GM18861 (cell line): ENCODE results near the gene WASHC2C.
"Not testable (repeated sequence)": the region's sequence is repeated elsewhere in the genome, so short reads cannot be mapped to it uniquely, and the experiment has no call there.

Experiments used
- ATAC-seq: cut with Tn5 transposase; IDR thresholded peaks from one replicate; pipeline ENCODE4 v1.9.1; 2021; ENCODE audit not compliant: unreplicated experiment

Gene WASHC2C

DNA sequence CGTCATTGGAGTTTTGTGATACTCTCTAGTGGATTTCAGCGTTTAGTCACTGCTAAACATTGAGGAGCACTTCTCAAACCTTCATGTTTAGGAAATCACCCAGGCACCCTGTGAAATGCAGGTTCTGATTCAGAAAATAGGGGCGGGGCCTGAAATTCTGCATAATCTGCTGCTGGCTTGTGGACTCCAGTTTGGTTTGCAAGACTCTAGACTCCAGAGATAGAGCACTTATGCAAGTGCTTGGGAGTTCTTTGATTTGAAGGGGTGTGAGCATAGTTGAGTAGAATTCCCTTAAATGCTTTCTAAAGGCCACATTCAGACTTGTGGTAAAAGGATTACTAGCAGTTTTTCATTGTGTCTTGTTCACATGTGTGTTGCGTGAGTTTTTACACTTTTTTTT, 41.3 kb downstream of the WASHC2C start:
- not testable (repeated sequence) for ATAC-seq

DNA sequence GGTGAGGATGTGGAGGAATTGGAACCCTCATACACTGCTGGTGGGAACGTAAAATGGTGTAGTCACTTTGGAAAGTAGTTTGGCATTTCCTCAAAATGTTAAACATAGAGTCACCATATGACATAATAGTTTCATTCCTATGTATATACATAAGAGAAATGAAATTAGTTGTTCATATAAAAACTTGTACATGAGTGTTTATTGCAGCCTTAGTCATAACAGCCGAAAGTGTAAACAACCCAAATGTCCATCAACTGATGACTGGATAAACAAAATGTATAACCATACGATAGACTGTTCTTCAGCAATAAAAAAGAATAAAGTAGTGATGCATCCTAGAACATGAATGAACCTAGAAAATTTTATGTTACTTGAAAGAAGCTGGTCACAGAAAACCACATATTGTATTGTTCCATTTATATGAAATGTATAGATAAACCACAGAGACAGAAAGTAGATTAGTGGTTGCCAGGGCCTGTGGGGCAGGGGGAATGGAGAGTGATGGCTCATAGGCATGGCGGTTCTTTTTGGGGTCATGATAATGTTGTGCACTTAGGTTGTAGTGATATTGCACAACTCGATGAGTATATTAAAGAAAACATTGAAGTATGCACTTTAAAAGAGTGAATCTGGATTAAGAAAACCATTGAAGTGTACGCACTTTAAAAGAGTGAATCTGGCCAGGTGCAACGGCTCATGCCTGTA, 44.8 kb downstream of the WASHC2C start:
- not testable (repeated sequence) for ATAC-seq

DNA sequence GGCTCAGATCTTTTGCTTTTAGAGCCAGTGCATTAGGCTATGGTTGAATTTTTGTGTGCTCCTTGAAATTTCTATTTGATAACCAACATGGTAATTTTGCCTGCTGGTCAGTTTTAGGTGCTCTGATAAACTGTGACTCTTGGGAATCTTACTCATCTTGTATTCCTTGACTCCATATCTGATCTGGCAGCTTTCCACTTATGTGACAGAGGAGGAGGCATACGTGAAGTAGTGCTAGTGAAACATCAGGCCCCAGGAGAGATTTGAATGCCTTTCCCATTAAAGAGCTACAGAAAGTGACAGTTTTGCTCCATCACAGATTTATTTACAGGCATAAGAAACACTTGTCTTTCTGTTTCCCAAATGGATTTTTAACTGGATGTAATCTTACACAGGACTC, 59.2 kb downstream of the WASHC2C start:
- not testable (repeated sequence) for ATAC-seq

DNA sequence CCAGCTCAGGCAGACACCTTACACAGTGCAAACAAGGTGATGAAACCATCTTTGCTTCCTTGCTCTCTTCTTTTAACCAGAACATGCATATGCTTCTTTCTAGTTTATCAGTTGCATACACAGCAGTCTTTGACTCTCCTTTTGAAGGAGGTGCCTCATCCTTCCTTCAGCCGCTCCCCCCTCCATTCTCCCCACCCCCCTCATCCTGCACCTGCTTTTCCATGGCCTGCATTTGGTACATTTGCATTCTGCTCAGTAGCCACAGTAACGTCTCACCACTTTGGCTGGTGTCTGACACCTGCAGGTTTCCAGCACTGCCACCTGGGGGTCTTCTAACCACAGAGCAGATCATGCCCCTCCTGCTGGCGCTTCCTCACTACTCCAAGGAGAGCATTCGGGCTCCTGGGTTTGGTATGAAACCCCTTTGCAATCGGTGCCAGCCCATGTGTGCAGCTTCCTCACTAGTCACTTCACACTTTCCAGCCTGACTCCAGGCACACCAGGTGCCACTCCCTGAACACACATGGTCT, 60.2 kb downstream of the WASHC2C start:
- ATAC-seq = not testable (repeated sequence)

DNA sequence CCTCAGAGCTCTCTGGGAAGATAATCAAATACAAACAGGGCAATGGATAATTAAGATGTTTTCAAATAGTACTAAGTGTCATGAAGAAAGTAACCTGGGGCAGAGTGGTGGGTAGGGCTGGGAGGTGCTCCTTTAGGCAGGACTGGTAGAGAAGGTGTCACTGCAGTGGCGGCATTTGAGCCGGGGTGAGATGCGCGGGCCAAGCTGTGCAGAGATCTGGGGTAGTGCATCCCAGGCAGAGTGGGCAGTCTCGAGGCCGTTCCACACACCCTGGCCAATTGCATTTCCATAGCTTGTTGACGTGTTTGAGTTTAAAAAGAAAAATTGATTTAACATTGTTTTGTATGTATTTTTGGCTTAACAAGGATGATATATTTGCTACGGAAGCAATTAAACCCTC, 62.9 kb downstream of the WASHC2C start:
- not testable (repeated sequence) for ATAC-seq

DNA sequence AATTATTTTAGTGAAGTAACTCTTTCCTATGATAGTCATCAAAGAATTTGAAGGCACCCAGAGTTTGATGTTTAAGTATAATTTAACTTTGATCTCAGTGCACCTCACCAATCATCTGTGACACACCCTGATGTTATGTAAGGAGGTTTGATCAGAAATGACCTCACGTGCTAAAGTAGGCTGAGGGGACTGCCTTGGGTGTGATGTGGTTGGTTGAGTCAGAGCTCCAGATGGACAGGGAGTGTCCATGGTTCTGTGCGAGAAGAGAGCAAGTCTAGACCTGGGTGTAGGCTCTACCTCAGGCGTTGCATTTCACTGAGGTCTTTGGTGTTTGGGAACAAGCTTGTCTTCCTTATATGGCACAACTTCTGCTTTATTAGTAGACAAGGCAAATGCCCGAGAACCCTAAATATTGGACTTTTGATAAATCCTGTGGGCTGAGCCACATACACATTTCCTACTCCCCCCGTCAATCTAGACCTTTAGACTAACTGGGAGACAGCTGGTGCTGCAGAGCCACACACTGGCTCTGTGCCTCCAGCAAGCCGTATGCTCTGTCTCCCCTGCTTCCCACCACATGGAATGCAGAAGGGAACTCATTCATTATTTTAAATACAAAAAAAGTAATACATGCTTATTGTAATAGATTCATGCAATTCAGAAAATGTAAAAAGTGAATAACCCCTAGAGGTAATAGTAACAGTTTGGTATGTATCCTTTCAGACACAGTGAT, 63.8 kb downstream of the WASHC2C start:
- ATAC-seq = not testable (repeated sequence)

DNA sequence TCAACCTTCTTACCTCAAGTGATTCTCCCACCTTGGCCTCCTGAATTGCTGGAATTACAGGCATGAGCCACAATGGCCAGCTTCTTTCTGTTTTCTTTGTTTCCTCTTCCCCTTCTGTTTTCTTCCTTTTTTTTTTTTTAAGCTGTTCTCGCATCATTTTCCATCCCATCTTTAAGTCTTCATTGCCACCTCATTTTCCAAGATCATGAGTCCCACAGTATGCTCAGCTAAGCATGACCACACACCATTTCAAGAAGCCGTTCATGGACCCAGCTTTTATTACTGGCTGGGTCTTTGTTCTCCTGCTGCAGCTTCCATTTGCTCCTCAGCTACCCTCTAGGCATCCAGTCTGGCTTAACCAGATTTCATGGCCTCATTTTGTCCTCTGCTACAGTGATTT, 67.7 kb downstream of the WASHC2C start:
- not testable (repeated sequence) for ATAC-seq

DNA sequence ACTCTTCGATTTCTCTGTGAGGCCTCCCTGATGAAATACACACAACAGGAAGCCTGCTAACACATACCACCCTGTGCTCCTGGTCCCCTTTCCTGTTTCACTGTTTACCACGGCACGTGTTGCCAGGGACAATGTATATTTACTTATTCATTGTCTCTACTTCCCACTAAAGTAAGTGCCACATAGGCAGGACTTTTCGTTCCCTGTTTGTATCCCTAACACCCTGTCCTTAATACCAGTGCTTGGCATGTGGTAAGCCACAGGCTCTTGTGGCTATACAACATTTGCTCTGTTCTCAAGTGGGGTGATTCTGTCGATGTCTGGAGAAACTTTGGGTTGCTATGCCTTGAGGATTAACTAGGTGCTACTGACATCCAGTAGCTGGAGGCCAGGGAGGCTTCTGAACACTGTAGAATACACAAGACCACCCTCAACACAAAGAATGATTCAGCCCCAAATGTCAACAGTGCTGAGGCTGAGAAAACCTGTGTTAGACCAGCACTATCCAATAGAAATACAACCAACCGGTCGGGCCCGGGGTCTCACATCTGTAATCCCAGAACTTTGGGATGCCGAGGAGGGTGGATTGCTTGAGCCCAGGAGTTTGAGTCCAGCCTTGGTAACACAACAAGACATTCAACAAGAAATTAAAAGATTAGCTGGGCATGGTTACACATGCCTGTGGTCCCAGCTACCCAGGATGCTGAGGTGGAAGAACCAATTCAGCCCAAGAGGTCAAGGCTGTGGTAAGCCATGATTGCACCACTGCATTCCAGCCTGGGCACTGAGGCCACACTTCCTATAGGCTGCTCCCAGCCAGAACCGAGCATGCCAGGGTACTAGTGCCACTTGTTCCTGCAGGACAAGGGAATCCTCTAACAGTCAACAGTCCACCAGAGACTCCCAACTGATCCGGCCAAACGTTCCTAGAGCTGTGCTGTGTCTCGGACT, 76.3 kb downstream of the WASHC2C start:
- ATAC-seq = not testable (repeated sequence)

DNA sequence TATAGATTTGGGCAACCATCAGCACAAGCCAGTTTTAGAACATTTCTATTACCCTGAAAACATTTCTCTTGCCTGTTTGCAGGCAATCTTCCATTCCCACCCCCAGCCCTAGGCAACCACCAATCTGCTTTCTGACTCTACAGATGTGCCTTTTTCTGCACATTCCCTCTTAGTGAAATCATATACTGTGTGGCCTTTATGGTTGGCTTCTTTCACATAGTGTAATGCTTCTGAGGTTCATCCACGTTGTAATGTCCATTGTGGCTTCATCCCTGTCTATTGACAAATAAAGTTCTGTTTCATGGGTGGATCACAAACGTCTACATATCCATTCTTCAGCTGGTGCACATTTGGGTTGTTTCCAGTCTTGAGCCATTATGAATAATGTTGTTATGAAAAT, 77.9 kb downstream of the WASHC2C start:
- not testable (repeated sequence) for ATAC-seq

DNA sequence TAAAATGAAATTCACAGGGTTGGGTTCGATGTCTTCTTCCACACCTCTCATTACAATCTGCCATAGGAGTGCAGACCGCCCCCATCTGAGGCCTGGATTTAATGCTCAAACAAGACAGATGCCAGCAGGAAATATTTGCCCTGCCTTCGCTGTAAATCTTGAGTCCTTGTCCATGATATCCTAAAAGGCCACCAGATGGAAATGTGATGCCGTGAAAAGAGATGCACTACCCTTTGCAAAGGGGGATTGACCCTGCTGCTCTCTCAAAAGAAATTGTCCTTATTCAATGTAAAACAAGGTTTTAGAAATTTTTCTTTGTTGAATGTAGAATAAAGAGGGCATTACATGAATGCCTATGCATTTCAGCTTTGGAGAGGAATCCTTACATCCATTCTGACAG, 82.8 kb downstream of the WASHC2C start:
- no peak for ATAC-seq

DNA sequence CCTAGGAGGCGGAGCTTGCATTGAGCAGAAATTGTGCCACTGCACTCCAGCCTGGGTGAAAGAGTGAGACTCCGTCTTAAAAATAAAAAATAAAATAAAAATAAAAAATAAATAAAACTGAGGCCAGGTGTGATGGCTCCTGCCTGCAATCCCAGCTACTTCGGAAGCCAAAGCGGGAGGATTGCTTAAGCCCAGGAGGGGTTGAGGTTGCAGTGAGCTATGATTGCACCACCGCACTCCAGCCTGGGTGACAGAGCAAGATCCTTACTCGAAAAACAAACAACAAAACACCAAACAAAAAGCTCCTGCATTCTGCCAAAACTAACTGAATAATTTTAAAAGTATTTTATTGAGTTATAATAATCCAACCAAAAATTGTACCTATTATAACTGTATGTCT, 84.0 kb downstream of the WASHC2C start:
- ATAC-seq = no peak

DNA sequence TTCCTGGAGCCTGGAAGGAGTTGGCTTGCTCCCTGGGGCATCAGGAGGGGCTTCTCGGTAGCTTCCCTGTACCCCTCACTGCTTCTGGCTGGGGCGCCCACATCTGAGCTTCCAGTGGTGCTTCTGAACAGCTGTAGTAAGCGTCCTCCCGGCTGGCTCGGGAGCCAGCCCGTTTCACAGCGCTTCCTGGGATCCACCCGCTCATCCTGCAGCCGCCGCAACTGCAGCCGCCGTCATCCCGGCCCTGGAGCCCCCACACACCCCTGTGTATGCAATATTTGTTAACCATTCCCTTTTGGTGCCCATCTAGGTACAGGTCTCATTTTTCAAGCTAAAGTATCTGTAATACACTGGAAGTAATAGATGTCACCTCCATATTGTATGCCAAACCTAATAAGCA, 85.9 kb downstream of the WASHC2C start:
- not testable (repeated sequence) for ATAC-seq

DNA sequence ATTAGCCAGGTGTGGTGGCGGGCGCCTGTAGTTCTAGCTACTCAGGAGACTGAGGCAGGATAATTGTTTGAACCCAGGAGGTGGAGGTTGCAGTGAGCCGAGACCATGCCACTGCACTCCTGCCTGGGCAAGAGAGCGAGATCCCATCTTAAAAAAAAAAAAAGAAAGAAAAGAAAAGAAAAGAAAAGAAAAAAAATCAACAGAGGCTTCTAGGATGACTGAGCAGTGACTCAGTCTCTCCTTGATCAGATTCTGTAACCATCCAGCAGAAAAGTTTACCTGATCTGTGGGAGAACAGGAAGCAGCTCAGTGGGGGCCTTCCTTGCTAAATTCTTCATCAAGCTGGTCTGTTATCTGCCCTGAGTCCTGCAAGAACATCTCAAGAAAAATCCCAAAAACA, 87.1 kb downstream of the WASHC2C start:
- ATAC-seq = not testable (repeated sequence)

DNA sequence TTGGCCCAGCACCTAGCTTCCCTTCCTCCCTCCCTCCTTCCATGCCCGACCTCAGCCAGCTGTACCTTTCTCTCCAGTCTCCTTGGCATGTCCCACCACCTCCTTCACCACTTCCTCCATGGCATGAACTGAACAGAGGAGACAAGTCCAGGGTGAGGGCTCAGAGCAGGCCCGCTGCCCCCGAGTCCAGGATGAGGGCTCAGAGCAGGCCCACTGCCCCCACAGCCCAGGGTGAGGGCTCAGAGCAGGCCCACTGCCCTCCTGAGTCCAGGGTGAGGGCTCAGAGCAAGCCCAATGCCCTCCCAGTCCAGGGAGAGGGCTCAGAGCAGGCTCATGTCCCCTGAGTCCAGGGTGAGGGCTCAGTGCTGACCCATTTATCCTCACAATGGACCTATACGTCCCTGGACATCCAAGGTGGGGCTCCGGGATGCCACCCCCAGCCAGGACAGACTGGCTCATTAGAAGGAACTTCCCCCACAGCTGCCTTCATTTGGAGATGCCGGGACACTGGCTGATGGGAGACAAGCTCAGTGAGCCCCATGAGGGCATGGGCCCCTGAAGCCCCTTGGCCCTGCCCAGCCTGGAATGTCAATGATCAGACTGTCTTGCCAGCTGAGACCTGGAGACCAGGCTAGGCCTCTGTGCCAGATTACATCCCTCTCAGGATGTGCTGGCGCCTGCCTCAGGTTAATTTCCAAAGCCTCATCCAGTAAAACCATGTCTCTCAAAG, 90.2 kb downstream of the WASHC2C start:
- ATAC-seq = no peak

DNA sequence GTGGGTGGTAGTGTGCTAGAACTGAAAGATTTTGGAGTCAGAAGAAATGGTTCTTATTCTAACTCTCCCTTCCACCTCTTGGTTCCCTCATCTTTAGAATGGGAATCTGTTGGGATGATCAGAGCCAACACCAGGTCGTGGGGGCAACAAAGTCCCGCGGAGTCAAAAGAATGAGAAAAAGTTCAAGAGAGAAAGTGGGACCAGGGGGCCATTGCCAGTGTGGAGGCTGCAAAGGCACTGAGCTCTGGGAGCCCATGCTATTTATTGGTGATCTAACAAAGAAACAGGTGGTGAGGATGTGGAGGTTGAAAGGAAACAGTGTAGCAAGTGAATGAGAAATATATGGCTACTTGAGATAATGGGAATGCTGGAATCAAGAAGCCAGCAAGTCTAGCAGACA, 90.8 kb downstream of the WASHC2C start:
- no peak for ATAC-seq

DNA sequence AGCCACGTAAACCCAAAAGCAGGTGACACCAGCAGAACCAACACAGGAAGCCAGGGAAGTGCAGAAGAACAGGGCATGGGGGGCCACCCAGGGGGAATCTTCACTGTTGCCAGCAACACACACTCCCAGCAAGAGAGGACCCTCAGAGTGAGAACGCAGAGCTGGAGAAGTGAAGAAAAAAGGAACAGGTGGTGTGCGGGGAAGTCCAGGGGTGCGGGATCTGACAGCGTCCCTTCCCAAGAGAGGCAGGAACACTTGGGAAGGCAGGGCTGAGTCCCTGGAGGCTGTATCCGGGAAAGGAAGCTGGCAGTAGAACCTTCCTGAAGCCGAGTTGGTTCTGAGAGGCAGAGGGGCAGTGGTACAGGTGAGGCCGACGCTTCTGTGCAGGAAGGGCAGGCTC, 92.5 kb downstream of the WASHC2C start:
- no peak for ATAC-seq

DNA sequence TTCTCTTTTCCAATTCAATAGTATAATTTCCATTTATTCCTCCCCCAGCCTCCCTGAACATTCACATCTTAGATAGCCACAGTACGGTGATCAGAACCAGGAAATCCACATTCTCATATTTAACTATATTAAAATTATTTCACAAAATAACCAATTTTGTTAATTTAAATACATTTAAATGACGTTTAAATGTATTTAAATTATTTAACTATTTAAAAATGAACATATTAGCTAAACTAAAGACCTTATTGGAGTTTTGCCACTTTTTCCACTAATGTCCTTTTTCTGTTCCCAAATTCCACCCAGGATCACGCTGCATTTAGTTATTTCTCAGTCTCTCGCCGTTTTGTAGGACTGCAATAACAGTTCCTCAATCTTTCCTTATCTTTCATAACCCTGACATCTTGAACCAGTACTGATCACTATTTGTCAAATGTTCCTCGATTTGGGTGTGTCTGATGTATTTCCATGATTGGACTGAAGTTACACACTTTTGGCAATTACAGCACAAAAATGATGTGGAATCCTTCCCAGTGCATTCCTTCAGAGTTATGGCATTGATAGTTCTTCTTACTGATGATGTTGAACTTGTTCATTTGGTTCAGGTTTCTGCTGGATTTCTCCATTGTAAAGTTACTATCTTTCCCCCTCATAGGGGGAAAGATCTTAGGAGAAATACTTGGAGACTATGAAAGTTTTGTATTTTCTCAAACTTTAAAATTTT, 93.2 kb downstream of the WASHC2C start:
- ATAC-seq = not testable (repeated sequence)

DNA sequence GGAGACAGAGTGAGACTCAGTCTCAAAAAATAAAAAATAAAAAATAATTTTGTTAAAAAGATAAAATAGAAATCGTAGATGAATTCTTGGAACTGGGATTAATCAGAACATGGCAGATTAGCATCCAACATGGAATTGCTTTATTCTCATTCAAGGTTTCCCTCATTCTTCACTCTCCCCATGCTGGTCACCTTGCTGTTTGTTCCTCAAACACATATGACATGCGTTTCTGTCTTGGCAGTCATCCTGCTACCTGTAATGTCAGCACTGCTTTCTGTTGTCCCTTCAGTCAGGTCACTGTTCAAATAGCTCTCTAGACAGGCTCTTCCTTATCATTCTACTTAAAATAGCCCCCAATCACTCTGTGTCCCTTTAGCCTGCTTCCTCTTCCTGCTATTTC, 95.9 kb downstream of the WASHC2C start:
- not testable (repeated sequence) for ATAC-seq
